Neuron (in vitro differentiated cells): ENCODE results near the gene GIPC2.
"Not testable (repeated sequence)": the region's sequence is repeated elsewhere in the genome, so short reads cannot be mapped to it uniquely, and the experiment has no call there.

Experiments used
- H2AFZ ChIP-seq: one replicate; pipeline ENCODE4 v1.6.1; 2013; ENCODE audit warnings: low read depth, mild to moderate bottlenecking, inconsistent platforms, low read length, moderate library complexity
- H3K27me3 ChIP-seq: one replicate; pipeline ENCODE4 v1.6.1; 2013; ENCODE audit warnings: low read length; ENCODE audit not compliant: insufficient read depth
- H3K36me3 ChIP-seq: one replicate; pipeline ENCODE4 v1.6.1; 2013; ENCODE audit warnings: low read length; ENCODE audit not compliant: insufficient read depth
- H3K4me1 ChIP-seq: one replicate; pipeline ENCODE4 v1.6.1; 2013; ENCODE audit warnings: low read length; ENCODE audit not compliant: insufficient read depth
- H3K4me3 ChIP-seq: 2 replicates; pipeline ENCODE4 v1.5.1; 2013; ENCODE audit warnings: mild to moderate bottlenecking, low read length, moderate library complexity
- H3K9me3 ChIP-seq: one replicate; pipeline ENCODE4 v1.6.1; 2013; ENCODE audit warnings: low read length

The GIPC2 gene

GRCh38 chr1:78011050-78011449 is 34.7 kb upstream of the GIPC2 start:
- H3K4me3 ChIP-seq: no peak overlapping the region
- peaks cover 4% of the 10 kb centered on the region for H3K9me3 ChIP-seq
- peaks cover 8% of the 10 kb centered on the region for H3K4me1 ChIP-seq
- H2AFZ ChIP-seq: no peak overlapping the region
- no peaks in the 10 kb centered on the region for H3K27me3 ChIP-seq
- peaks cover 4% of the 10 kb centered on the region for H3K36me3 ChIP-seq

GRCh38 chr1:78015148-78015547 is 30.6 kb upstream of the GIPC2 start:
- no peak overlapping the region for H2AFZ ChIP-seq
- no peaks in the 10 kb centered on the region for H3K27me3 ChIP-seq
- H3K4me3 ChIP-seq: no peak overlapping the region
- peaks cover 4% of the 10 kb centered on the region for H3K36me3 ChIP-seq
- H3K9me3 ChIP-seq: peaks cover 4% of the 10 kb centered on the region
- H3K4me1 ChIP-seq: no peaks in the 10 kb centered on the region

DNA sequence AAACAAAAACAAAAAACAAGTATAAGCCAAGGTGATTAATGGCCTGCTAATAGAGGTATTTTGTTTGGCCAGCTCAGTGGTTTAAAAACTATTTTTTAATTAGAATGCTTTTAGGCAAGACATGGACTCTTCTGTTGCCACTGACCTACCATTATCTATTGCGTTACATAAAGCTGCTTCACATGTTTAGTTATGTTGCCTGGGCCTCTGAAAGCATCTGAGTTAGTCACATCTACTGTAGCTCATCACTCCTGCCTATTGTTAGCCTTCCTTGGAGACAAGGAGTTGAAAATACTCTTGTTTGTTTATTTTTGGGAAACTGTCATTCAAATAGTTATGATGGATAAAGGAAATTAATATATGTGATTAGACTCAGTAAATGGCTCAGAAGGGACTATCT is 26.7 kb upstream of the GIPC2 start:
- Histone ChIP-seq H3K27me3 (no peaks in the 10 kb centered on the region), H3K36me3 (no peaks in the 10 kb centered on the region), H3K9me3 (no peaks in the 10 kb centered on the region), H3K4me1 (no peaks in the 10 kb centered on the region), H2AFZ (no peak overlapping the region), H3K4me3 (no peak overlapping the region)

DNA sequence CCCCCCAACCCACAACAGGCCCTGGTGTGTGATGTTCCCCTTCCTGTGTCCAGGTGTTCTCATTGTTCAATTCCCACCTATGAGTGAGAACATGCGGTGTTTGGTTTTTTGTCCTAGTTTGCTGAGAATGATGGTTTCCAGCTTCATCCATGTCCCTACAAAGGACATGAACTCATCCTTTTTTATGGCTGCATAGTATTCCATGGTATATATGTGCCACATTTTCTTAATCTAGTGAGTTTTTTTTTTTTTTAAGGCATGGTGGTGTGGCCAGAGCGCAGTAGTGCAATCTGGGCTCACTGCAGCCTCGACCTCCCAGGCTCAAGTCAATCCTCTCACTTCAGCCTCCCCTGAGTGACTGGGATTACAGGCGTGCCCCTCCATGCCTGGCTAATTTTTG is 24.6 kb upstream of the GIPC2 start:
- H3K4me3 ChIP-seq, H3K27me3 ChIP-seq, H3K9me3 ChIP-seq, H3K4me1 ChIP-seq, H3K36me3 ChIP-seq, H2AFZ ChIP-seq: not testable (repeated sequence)

DNA sequence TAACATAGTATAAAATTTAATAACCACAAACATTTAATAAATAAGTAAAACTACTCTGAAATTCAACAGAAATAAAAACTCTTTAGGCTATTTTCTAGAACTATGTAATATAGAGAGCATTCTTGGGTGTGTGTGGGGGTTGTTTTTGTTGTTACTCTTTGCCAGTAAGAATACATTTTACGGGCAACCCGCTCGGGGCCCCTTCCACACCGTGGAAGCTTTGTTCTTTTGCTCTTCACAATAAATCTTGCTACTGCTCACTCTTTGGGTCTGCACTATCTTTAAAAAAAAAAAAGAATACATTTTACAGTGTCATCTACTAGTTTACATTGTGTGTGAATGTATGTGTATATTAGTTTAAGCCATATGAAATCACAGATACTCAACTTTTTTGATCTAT is 16.0 kb upstream of the GIPC2 start:
- Histone ChIP-seq H3K4me3 (no peak overlapping the region), H3K9me3 (no peaks in the 10 kb centered on the region), H3K36me3 (no peaks in the 10 kb centered on the region), H3K4me1 (no peaks in the 10 kb centered on the region), H2AFZ (no peak overlapping the region), H3K27me3 (no peaks in the 10 kb centered on the region)

DNA sequence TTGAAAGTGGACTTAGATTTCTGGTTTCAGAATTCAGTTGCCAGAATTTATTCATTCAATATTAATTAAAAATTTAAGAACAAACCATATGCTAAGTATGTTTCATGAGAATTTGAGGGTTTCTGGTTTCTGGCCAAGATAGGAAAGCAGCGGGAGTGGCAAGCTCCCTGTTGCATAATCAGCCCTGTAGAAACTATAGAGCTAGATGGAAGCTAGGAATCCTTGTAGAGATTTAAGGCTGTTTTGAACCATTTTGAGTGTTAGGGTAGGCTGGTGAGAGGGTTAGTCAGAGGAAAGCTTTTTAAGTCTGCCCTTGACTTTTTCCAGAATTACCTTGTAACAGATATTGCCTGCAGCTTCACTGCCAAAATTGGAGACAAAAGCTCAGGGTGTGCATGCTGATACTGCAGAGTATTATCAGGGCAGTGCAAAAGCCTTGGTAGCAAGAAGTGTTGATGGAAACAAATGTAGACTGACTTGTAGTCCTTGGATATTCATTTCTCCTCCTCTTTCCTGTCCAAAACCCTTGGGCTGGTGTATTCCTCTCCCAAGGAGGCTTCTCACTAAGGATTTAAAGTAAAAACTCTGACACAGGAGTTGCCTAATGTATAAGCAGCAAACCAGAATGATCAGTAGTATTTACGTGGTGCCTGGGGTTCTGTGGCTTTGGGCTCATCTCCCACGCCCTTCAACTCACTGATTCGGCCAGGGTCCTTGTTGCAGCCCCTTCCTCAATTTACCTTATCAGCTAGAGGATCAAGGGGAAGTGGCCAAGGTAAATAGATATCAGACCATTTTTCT is 12.6 kb upstream of the GIPC2 start:
- Histone ChIP-seq H3K9me3 (no peaks in the 10 kb centered on the region), H3K4me3 (no peak overlapping the region), H3K4me1 (no peaks in the 10 kb centered on the region), H2AFZ (no peak overlapping the region), H3K27me3 (no peaks in the 10 kb centered on the region), H3K36me3 (no peaks in the 10 kb centered on the region)

DNA sequence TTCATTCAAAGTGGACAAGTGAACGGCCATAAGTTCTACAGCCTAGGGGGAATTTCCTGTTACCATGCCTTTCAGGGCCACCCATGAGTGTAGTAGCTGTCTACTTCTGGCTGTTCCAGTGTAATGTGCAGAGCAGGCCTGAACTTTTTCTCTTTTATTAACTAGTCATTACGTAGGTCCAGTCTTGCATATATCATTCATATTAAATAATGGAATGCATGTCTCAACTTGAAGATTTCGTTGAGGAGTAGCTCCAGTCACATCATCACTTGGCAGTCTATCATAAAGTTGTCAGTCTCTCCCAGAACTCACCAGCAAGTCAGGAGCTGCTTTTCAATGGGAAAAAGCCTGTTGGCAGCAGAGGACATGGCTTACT is 12.0 kb upstream of the GIPC2 start:
- H2AFZ ChIP-seq: no peak overlapping the region
- no peaks in the 10 kb centered on the region for H3K36me3 ChIP-seq
- H3K4me1 ChIP-seq: no peaks in the 10 kb centered on the region
- H3K27me3 ChIP-seq: no peaks in the 10 kb centered on the region
- H3K4me3 ChIP-seq: no peak overlapping the region
- no peaks in the 10 kb centered on the region for H3K9me3 ChIP-seq

DNA sequence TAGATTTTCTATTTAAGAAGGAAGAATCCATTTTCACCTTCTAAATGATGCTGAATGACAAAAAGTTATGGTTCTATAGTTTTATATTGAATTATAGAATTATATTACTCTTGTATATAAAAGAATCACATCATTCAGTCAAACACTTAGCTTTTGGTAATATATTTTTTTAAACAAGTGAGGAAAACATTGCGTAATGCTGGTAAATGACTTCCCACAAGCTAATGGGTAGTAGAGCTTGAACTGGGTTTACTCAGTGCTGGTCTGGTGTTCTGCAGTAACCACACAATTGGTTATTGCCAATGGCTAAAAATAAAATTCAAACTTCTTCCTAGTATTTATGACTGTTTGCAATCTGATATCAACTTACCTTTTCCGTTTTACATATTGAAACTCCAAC is 10.6 kb upstream of the GIPC2 start:
- Histone ChIP-seq H3K9me3 (no peaks in the 10 kb centered on the region), H3K4me1 (no peaks in the 10 kb centered on the region), H3K36me3 (no peaks in the 10 kb centered on the region), H3K27me3 (no peaks in the 10 kb centered on the region), H3K4me3 (no peak overlapping the region), H2AFZ (no peak overlapping the region)

GRCh38 chr1:78036450-78036849 is 9.3 kb upstream of the GIPC2 start:
- Histone ChIP-seq H3K36me3 (no peaks in the 10 kb centered on the region), H3K27me3 (no peaks in the 10 kb centered on the region), H3K9me3 (no peaks in the 10 kb centered on the region), H3K4me1 (no peaks in the 10 kb centered on the region), H2AFZ (no peak overlapping the region), H3K4me3 (no peak overlapping the region)

- Histone ChIP-seq H3K4me1 (no peaks in the 10 kb centered on the region), H3K36me3 (no peaks in the 10 kb centered on the region), H2AFZ (no peak overlapping the region), H3K4me3 (no peak overlapping the region), H3K9me3 (no peaks in the 10 kb centered on the region), H3K27me3 (peaks cover 4% of the 10 kb centered on the region)
Measured at GRCh38 chr1:78038071-78038470, 7.7 kb upstream of the GIPC2 start.

- Histone ChIP-seq H3K4me1 (no peaks in the 10 kb centered on the region), H3K9me3 (no peaks in the 10 kb centered on the region), H2AFZ (no peak overlapping the region), H3K4me3 (no peak overlapping the region), H3K27me3 (peaks cover 8% of the 10 kb centered on the region), H3K36me3 (no peaks in the 10 kb centered on the region)
Measured at GRCh38 chr1:78038491-78038939, 7.3 kb upstream of the GIPC2 start.

GRCh38 chr1:78040484-78041089 is 5.2 kb upstream of the GIPC2 start:
- Histone ChIP-seq H3K27me3 (peaks cover 26% of the 10 kb centered on the region), H3K4me1 (no peaks in the 10 kb centered on the region), H3K9me3 (peaks cover 8% of the 10 kb centered on the region), H3K4me3 (no peak overlapping the region), H3K36me3 (no peaks in the 10 kb centered on the region), H2AFZ (no peak overlapping the region)

GRCh38 chr1:78043436-78043835 is 2.3 kb upstream of the GIPC2 start:
- H3K4me1 ChIP-seq: peaks cover 7% of the 10 kb centered on the region
- H3K27me3 ChIP-seq: peaks cover 48% of the 10 kb centered on the region

More at GRCh38 chr1:78043436-78043835, 2.3 kb upstream of the GIPC2 start:
- no peak overlapping the region for H3K4me3 ChIP-seq
- H3K9me3 ChIP-seq: peaks cover 9% of the 10 kb centered on the region
- H3K36me3 ChIP-seq: no peaks in the 10 kb centered on the region
- no peak overlapping the region for H2AFZ ChIP-seq
